Activated CD4-positive, alpha-beta T cell treated with anti-CD3 and anti-CD28 coated beads, Interleukin-2, amount 50 U/mL, for 24 hours (primary cell): ENCODE results near the gene ZNF440.
A peak's percentile ranks its signal among the peaks of the same experiment; 100 is the strongest.
"Not testable (repeated sequence)": the region's sequence is repeated elsewhere in the genome, so short reads cannot be mapped to it uniquely, and the experiment has no call there.

Experiments used
- DNase-seq, 2 donors: peaks; one replicate each; pipeline ENCODE4 v3.0.0-alpha.2; 2020; ENCODE audit warnings: low read depth in 1 of 2, low spot score in 1 of 2

ZNF440 gene

GRCh38 chr19:11814029-11814699 lies at the start of gene ZNF440:
ZNF440 (plus strand) TSS chr19:11814273; CDS start chr19:11814448, 175 bp downstream.
- DNase-seq, result peak; percentile 70 to 82

DNA sequence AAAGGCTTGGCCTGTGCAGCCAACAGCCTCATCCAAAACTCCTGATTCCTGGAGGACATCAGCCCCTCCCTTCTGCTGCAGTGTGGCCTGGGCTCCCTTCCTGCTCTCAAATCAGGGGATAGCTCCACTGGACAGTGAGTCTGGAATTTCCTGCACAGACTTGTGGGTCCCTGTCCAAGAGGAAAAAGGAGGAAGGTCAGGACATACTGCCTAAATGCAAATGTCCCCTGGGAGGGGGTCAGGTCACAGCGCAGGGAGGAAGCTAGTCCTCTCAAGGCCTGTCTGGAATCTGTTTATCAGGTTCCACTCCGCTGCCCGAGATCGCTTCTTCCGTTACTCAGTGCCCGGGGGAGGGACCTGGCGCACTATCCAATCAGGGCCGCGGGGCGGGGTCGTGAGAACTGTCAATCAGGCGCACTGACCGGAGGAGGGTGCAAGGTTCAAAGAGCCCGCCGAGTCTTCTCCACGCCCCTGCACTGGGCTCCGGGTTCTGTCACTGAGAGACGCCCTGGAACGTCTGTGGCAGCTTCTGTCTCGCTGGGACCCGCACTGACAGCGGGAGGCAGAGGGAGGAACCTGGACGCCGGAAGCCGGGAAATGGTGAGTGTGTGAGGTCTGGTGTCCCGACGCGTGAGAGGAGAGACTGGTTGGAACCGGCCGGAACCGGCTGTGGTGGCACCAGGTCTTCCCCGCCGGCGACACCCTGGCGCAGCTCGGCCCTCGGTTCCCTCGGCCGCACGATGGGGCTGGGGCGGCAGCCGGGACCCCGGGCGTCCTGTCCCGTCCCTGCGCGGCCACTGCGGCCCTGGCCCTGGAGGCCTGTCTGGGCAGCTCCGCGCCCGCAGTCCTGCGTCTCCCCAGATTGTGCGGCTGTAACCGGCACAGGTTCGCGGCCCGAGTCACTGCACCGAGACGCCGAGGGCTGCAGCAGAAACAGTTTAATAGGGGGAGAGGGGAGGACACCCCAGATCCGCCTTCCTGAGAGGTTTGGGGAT lies 47.2 kb upstream of the ZNF440 start, which contains the start of gene ZNF441:
ZNF441 (plus strand) TSS at position 404 of the 995 bp plus-strand sequence; CDS start at position 598, 194 bp downstream.
- DNase-seq, result peak; percentile 88 to 94

- DNase-seq, result no peak
Measured at GRCh38 chr19:11767633-11768133, 46.4 kb upstream of the ZNF440 start.

GRCh38 chr19:11769995-11770394 lies 44.1 kb upstream of the ZNF440 start:
- no peak for DNase-seq

GRCh38 chr19:11771520-11771919 lies 42.6 kb upstream of the ZNF440 start:
- DNase-seq, result not testable (repeated sequence)

DNA sequence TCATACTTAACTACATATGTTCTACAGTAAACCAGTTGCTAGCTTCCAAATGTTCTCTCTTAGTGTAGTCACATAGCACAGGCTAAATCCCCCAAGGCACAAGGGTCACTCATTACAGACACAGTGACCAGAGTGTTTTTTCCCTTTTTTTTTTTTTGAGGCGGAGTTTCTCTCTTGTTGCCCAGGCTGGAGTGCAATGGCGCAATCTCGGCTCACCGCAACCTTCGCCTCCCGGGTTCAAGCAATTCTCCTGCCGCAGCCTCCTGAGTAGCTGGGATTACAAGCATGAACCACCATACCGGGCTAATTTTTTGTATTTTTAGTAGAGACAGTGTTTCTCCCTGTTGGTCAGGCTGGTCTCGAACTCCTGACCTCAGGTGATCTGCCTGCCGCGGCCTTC lies 37.4 kb upstream of the ZNF440 start:
- not testable (repeated sequence) for DNase-seq

GRCh38 chr19:11780431-11781020 lies 33.5 kb upstream of the ZNF440 start:
- DNase-seq, result no peak

- no peak for DNase-seq
Measured at GRCh38 chr19:11781295-11782057, 32.6 kb upstream of the ZNF440 start.

GRCh38 chr19:11783767-11784166 lies 30.3 kb upstream of the ZNF440 start:
- no peak for DNase-seq

- DNase-seq, result no peak
Measured at GRCh38 chr19:11784356-11784755, 29.7 kb upstream of the ZNF440 start.

DNA sequence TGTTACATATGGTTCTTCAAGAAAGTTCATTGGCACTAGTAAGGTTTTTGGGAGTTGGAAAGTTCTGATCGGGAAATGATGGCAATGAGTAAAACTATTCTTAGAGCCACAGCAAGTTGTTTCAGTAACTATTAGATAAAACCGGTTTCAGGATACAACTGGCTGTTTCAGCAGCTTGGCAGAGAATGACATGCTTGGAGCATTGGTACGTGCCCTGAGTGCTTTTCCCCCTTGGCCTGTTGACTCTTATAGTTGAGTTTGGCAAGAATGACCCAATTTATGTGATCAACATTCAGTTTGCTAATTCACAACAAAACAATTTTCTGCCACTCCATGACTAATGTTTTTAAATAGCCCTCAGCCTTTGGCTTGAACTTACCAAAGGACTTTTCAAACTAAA lies 26.5 kb upstream of the ZNF440 start:
- no peak for DNase-seq

GRCh38 chr19:11792942-11793341 lies 21.1 kb upstream of the ZNF440 start:
- no peak for DNase-seq

DNA sequence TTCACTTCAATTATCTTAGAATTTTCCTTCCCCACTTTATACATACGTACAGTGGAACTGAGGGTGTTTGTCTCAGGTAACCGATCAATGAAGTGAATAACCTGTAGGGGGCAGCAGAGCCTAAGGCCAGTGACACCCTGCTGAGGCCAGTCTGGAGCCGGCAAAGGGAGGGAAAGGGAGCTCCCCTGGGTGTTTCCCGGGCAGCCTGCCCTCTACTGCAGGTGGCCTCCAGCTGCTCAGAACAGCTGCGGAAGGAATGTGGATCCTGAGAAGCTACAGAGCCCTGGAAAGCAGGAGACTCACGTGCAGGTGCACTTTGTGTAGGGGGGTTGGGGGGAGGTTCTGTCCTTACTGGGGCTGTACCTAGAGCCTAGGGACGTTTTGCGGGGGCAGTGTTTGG lies 16.6 kb upstream of the ZNF440 start:
- peak; percentile 36 to 78 for DNase-seq

- peak; percentile 60 to 81 for DNase-seq
Measured at GRCh38 chr19:11798391-11799330, 15.4 kb upstream of the ZNF440 start, which contains the start of gene ZNF491. ZNF491 (plus strand) TSS chr19:11798523; CDS start chr19:11805954, 7,431 bp downstream.

DNA sequence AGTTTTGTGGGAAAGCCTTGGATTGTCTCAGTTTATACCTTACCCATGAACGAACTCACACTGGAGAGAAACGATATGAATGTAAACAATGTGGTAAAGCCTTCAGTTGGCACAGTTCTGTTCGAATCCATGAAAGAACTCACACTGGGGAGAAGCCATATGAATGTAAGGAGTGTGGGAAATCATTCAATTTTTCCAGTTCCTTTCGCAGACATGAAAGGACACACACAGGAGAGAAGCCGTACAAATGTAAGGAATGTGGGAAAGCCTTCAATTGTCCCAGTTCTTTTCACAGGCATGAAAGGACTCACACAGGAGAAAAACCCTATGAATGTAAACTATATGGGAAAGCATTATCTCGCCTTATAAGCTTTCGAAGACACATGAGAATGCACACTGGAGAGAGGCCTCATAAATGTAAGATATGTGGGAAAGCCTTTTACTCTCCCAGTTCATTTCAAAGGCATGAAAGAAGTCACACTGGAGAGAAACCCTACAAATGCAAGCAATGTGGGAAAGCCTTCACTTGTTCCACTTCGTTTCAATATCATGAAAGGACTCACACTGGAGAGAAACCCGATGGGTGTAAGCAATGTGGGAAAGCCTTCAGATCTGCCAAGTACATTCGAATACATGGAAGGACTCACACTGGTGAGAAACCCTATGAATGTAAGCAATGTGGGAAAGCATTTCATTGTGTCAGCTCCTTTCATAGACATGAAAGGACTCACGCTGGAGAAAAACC lies 7.5 kb upstream of the ZNF440 start:
- DNase-seq, result no peak

GRCh38 chr19:11807099-11807380 lies 7.0 kb upstream of the ZNF440 start:
- DNase-seq, result no peak

GRCh38 chr19:11813703-11814028 lies 407 bp upstream of the ZNF440 start:
- DNase-seq, result no peak

GRCh38 chr19:11814700-11815035 lies 595 bp downstream of the ZNF440 start:
- DNase-seq, result no peak

DNA sequence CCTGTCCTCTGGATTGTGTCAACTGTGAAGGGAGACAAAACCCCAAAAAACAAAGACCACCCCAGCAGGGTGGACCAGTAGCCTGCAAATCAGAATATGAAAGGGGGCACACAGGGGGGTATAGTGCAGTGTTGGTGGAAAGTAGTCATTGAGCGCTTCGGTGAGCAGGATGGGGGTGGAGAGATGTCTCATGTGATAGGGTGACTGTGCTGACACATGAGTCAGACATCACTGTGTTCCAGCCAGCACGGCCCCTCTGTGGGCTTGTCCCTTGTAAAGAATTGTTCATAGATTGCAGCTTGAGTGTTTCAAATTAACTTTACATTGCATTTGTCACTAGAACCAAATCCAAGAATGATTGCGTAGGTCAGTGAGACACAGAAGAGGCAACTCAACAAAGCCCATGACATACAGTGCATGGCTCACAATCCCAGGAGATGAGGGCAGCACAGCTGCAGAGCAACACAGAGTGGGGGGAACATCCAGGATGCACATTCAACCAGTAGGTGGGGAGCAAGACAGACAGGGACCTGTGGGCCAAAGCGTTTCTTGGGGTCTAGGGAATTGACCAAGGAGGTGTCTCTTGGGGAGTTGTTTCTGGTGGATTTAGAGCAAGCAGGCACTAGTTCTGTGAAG lies 7.5 kb downstream of the ZNF440 start:
- DNase-seq, result no peak
